Activated CD4-positive, alpha-beta T cell treated with anti-CD3 and anti-CD28 coated beads for 1 hour (primary cell): Measurements from ENCODE around the gene SMOC2.
"Not testable (repeated sequence)": the region's sequence is repeated elsewhere in the genome, so short reads cannot be mapped to it uniquely, and the experiment has no call there.

Source experiments
- DNase-seq: peaks from one replicate; pipeline ENCODE4 v3.0.0-alpha.2; 2020

SMOC2 gene

GRCh38 chr6:168694797-168695196 lies 253.8 kb downstream of the SMOC2 start:
- not testable (repeated sequence) for DNase-seq

GRCh38 chr6:168695701-168696100 lies 254.7 kb downstream of the SMOC2 start:
- no peak for DNase-seq

- no peak for DNase-seq
These were observed 257.9 kb downstream of the SMOC2 start for GRCh38 chr6:168698923-168699322.

- no peak for DNase-seq
These were observed 258.8 kb downstream of the SMOC2 start for GRCh38 chr6:168699631-168700295.

- no peak for DNase-seq
These were observed 259.9 kb downstream of the SMOC2 start for GRCh38 chr6:168700880-168701279.

- DNase-seq, result no peak
These were observed 263.0 kb downstream of the SMOC2 start for GRCh38 chr6:168703990-168704389.

GRCh38 chr6:168704678-168705077 lies 263.7 kb downstream of the SMOC2 start:
- DNase-seq, result no peak

GRCh38 chr6:168705271-168705670 lies 264.3 kb downstream of the SMOC2 start:
- DNase-seq, result not testable (repeated sequence)

GRCh38 chr6:168706471-168707177 lies 265.6 kb downstream of the SMOC2 start:
- no peak for DNase-seq

- no peak for DNase-seq
These were observed 267.5 kb downstream of the SMOC2 start for GRCh38 chr6:168708526-168708925.

GRCh38 chr6:168708984-168709383 lies 268.0 kb downstream of the SMOC2 start:
- no peak for DNase-seq

GRCh38 chr6:168709390-168709789 lies 268.4 kb downstream of the SMOC2 start:
- DNase-seq, result no peak

GRCh38 chr6:168709991-168710390 lies 269.0 kb downstream of the SMOC2 start:
- no peak for DNase-seq

GRCh38 chr6:168711049-168711640 lies 270.2 kb downstream of the SMOC2 start:
- DNase-seq, result no peak

- DNase-seq, result no peak
These were observed 270.8 kb downstream of the SMOC2 start for GRCh38 chr6:168711666-168712300.

- no peak for DNase-seq
These were observed 272.0 kb downstream of the SMOC2 start for GRCh38 chr6:168712993-168713392.

GRCh38 chr6:168713839-168714238 lies 272.9 kb downstream of the SMOC2 start:
- DNase-seq, result no peak

GRCh38 chr6:168714547-168715260 lies 273.7 kb downstream of the SMOC2 start:
- no peak for DNase-seq

- no peak for DNase-seq
These were observed 274.9 kb downstream of the SMOC2 start for GRCh38 chr6:168715643-168716481.

- DNase-seq, result no peak
These were observed 275.6 kb downstream of the SMOC2 start for GRCh38 chr6:168716581-168716980.

- DNase-seq, result no peak
These were observed 276.5 kb downstream of the SMOC2 start for GRCh38 chr6:168717491-168717890.
